ENCODE data around the gene PRKCE.

DNA sequence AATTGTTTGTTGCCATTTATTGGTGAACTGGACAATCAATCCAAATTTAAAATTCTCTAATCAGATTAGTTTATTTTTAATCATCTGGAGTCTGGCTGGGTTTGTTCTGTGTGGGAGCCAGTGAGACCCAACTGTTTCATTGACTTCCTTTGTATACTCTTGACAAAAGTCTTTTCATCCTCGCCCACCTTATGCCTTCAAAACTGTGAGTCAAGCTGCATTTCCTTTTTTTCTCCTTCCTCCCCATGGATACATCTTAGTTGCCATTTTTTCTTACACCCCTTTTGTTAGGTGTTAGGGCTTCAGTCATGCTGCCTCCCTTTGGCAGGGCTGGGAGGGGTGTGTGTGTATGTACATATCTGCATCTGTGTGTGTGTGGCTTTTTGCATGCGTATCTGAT lies 117.6 kb downstream of the PRKCE start:
- TF ChIP-seq POLR2AphosphoS5 (IDR thresholded peaks at IDR 0.05; ENCODE audit: low read depth, low read length) (no peak), POLR2A (IDR thresholded peaks at IDR 0.05; ENCODE audit: low read depth, low read length) (no peak)
